GM12878 (cell line): ENCODE results near the gene PHLDA2. TPM values are rescaled to one million over a fixed set of nuclear protein-coding genes. Genes with fewer than 3 reads are reported as not detected.

Experiments used
- ATAC-seq: fragments of 200-7000 bp; cut with Tn5 transposase; 3 replicates; pipeline ENCODE4 v1.9.1; 2020; ENCODE audit warnings: mild to moderate bottlenecking, moderate library complexity
- BruUV-seq: library from RNA; stranded (reverse); fragments of 400-500 nt; replicated peaks from 2 replicates; lab custom pipeline; 2021; lab: Mats Ljungman, UMichigan
- CTCF ChIA-PET: fragments of 300-600 bp; sonication (Branson Sonifier 250); formaldehyde crosslinking; extraction: SDS; loops from one replicate; lab custom pipeline; 2021; ENCODE audit warnings: inconsistent platforms; lab: Yijun Ruan, JAX
- POLR2A ChIA-PET: fragments of 350-600 bp; formaldehyde crosslinking; extraction: SDS; loops from one replicate; lab custom pipeline; 2021; ENCODE audit warnings: inconsistent platforms; lab: Charles Lee
- RAD21 ChIA-PET: fragments of 300-600 bp; sonication (Branson Sonifier 250); formaldehyde crosslinking; loops from one replicate; lab custom pipeline; 2023; ENCODE audit warnings: antibody characterized with exemption; ENCODE audit not compliant: unreplicated experiment; lab: Charles Lee
- SMC1A ChIA-PET: fragments of 300-600 bp; sonication (Branson Sonifier 250); formaldehyde crosslinking; loops from one replicate; lab custom pipeline; 2023; ENCODE audit not compliant: unreplicated experiment, uncharacterized antibody; lab: Charles Lee
- DNase-seq: peaks from one replicate; pipeline ENCODE4 v3.0.0-alpha.2; 2011; ENCODE audit warnings: low read depth, low spot score
- FAIRE-seq: peaks from 3 replicates; lab custom pipeline; 2011; peaks lifted over from hg19 to GRCh38; lab: Jason Lieb, UNC
- H2AFZ ChIP-seq: 2 replicates; pipeline ENCODE4 v1.6.0; 2011; ENCODE audit warnings: low read depth, low read length, control low read depth; ENCODE audit not compliant: control insufficient read depth
- H3K27ac ChIP-seq: 2 replicates; pipeline ENCODE4 v1.5.1; 2011; ENCODE audit warnings: control low read depth; ENCODE audit not compliant: control insufficient read depth, insufficient read depth
- H3K27me3 ChIP-seq, 2 experiments: replicated peaks in 1 of 2; 2 replicates each; pipeline versions ENCODE4 v1.6.0 to v1.6.1; 2011; ENCODE audit warnings: low read length in 1 of 2; ENCODE audit not compliant: control insufficient read depth in 2 of 2, insufficient read depth in 2 of 2
- H3K36me3 ChIP-seq, 2 experiments: 2 replicates each; pipeline ENCODE4 v1.5.1; 2011; ENCODE audit warnings: low read length in 1 of 2; ENCODE audit not compliant: control insufficient read depth in 2 of 2, insufficient read depth in 2 of 2
- H3K4me1 ChIP-seq: 2 replicates; pipeline ENCODE4 v1.6.1; 2011; ENCODE audit warnings: mild to moderate bottlenecking, low read length, moderate library complexity, mixed read lengths; ENCODE audit not compliant: control insufficient read depth, insufficient read depth
- H3K4me2 ChIP-seq: 2 replicates; pipeline ENCODE4 v1.6.0; 2011; ENCODE audit warnings: control low read depth; ENCODE audit not compliant: control insufficient read depth, insufficient read depth
- H3K4me3 ChIP-seq: fragments of 200-600 bp; sonication (generic); 2 replicates; pipeline ENCODE4 v1.5.1; 2016
- H3K79me2 ChIP-seq: 2 replicates; pipeline ENCODE4 v1.6.0; 2011; ENCODE audit warnings: low read length; ENCODE audit not compliant: control insufficient read depth, insufficient read depth
- H3K9ac ChIP-seq: 2 replicates; pipeline ENCODE4 v1.8.0; 2011; ENCODE audit warnings: low read length, control low read depth, mixed read lengths; ENCODE audit not compliant: control insufficient read depth, insufficient read depth
- H3K9me3 ChIP-seq: replicated peaks from 3 replicates; pipeline ENCODE4 v1.5.1; 2011; ENCODE audit warnings: mild to moderate bottlenecking, low read length; ENCODE audit not compliant: control insufficient read depth, insufficient read depth
- H4K20me1 ChIP-seq: 2 replicates; pipeline ENCODE4 v1.6.0; 2011; ENCODE audit not compliant: control insufficient read depth, insufficient read depth
- BHLHE40 ChIP-seq, 2 experiments: fragments of 450-650 bp in 1 of 2; IDR thresholded peaks; 2 replicates each; pipeline ENCODE4 v1.6.1; 2011 to 2017; ENCODE audit warnings: low read depth in 2 of 2, borderline replicate concordance in 1 of 2, improper control_type of control experiment in 1 of 2, low read length in 1 of 2, mild to moderate bottlenecking in 1 of 2
- FOXM1 ChIP-seq: IDR thresholded peaks from 2 replicates; pipeline ENCODE4 v1.6.1; 2012; ENCODE audit warnings: low read depth, mild to moderate bottlenecking, inconsistent platforms, low read length, moderate library complexity
- IKZF1 ChIP-seq: fragments of 450-650 bp; conservative IDR thresholded peaks from 2 replicates; pipeline ENCODE4 v1.6.1; 2017; ENCODE audit warnings: antibody characterized with exemption, mild to moderate bottlenecking
- JUNB ChIP-seq: IDR thresholded peaks from 2 replicates; pipeline ENCODE4 v1.6.1; 2016; ENCODE audit warnings: antibody characterized with exemption, mild to moderate bottlenecking
- JUND ChIP-seq: IDR thresholded peaks from 2 replicates; pipeline ENCODE4 v1.6.1; 2012; ENCODE audit warnings: low read depth, mild to moderate bottlenecking, low read length, improper control_type of control experiment, moderate library complexity
- LARP7 ChIP-seq: fragments of 450-650 bp; IDR thresholded peaks from 2 replicates; pipeline ENCODE4 v1.6.1; 2017; ENCODE audit warnings: mild to moderate bottlenecking
- MXI1 ChIP-seq: fragments of 150-350 bp; IDR thresholded peaks from 2 replicates; pipeline ENCODE4 v1.6.1; 2011; ENCODE audit warnings: low read depth, mild to moderate bottlenecking, inconsistent platforms, low read length, improper control_type of control experiment
- POLR2AphosphoS2 ChIP-seq: IDR thresholded peaks from 2 replicates; pipeline ENCODE4 v1.6.1; 2011; ENCODE audit warnings: low read depth, mild to moderate bottlenecking, low read length, improper control_type of control experiment, moderate library complexity
- RAD21 ChIP-seq: IDR thresholded peaks from 2 replicates; pipeline ENCODE4 v1.6.1; 2011; ENCODE audit warnings: mild to moderate bottlenecking, low read depth, low read length, moderate library complexity; ENCODE audit not compliant: insufficient read depth
- RFX5 ChIP-seq: IDR thresholded peaks from 2 replicates; pipeline ENCODE4 v1.6.1; 2011; ENCODE audit warnings: low read depth, low read length, improper control_type of control experiment
- SMAD1 ChIP-seq: fragments of 450-650 bp; IDR thresholded peaks from 2 replicates; pipeline ENCODE4 v1.6.1; 2018; ENCODE audit warnings: mild to moderate bottlenecking, low read depth; ENCODE audit not compliant: partially characterized antibody
- SMC3 ChIP-seq: IDR thresholded peaks from 2 replicates; pipeline ENCODE4 v1.6.1; 2011; ENCODE audit warnings: low read length, improper control_type of control experiment, borderline replicate concordance
- ZNF24 ChIP-seq: fragments of 450-650 bp; IDR thresholded peaks from 2 replicates; pipeline ENCODE4 v1.6.1; 2017; ENCODE audit warnings: antibody characterized with exemption, mild to moderate bottlenecking
- WGBS: methylation state at CpG from one replicate; pipeline ENCODE4 v1.1.6; 2016; ENCODE audit warnings: low lambda C conversion rate; ENCODE audit not compliant: insufficient replicate concordance, insufficient coverage; ENCODE audit errors: missing lambda C conversion rate; 5-methylcytosine and 5-hydroxymethylcytosine counted together
- in situ Hi-C: fragments of 300-500 bp; cut with MboI; formaldehyde crosslinking; loops from 9 replicates; pipeline ENCODE4 v1.14.3; 2018; ENCODE audit warnings: mixed read lengths
- intact Hi-C: fragments of 100-400 bp; cut with micrococcal nuclease; formaldehyde crosslinking; loops from one replicate; pipeline ENCODE4 v1.14.2; 2022; ENCODE audit not compliant: unreplicated experiment
- polyA plus RNA-seq, 11 experiments: library from polyadenylated mRNA; depleted of rRNA in 4 of 11; unstranded in 6 of 11; stranded (reverse) in 5 of 11; fragments of >200 nt; fragmentation: Nextera tagmentation in 4 of 11; fragmentation: Illumina TruSeq in 1 of 11; extraction: Ambion mirVana in 4 of 11; extraction: Trizol in 1 of 11; gene quantifications; 1 replicate in 1 of 11; 2 replicates in 10 of 11; pipeline versions ENCODE4 v1.2.1 to v1.2.3, GENCODE V29; 2011 to 2016; ENCODE audit warnings: inconsistent platforms in 2 of 11, missing spikeins in 2 of 11, low read depth in 1 of 11
- total RNA-seq, 4 experiments: library from RNA; depleted of rRNA in 3 of 4; stranded (reverse); fragments of >200 nt in 3 of 4; fragmentation: Illumina TruSeq in 1 of 4; extraction: Trizol in 1 of 4; gene quantifications; 2 replicates each; pipeline versions ENCODE4 v1.2.1 to v1.2.3, GENCODE V29; 2013 to 2021
- TF ChIP-seq, protein P1 (sequence below): IDR thresholded peaks from 2 replicates; pipeline ENCODE4 v1.6.1; 2012; ENCODE audit warnings: low read depth, low read length, improper control_type of control experiment
- TF ChIP-seq, protein P2 (sequence below): fragments of 450-650 bp; IDR thresholded peaks from 2 replicates; pipeline ENCODE4 v1.6.1; 2017; ENCODE audit warnings: mild to moderate bottlenecking, moderate library complexity

The PHLDA2 gene
- total and polyA plus RNA-seq, 10 of the 15 experiments (the other 5 are each of a cell fraction or from before 2014, with no cell fraction given) = 0.15 to 0.49 (median 0.16) TPM; not detected in 7

DNA sequence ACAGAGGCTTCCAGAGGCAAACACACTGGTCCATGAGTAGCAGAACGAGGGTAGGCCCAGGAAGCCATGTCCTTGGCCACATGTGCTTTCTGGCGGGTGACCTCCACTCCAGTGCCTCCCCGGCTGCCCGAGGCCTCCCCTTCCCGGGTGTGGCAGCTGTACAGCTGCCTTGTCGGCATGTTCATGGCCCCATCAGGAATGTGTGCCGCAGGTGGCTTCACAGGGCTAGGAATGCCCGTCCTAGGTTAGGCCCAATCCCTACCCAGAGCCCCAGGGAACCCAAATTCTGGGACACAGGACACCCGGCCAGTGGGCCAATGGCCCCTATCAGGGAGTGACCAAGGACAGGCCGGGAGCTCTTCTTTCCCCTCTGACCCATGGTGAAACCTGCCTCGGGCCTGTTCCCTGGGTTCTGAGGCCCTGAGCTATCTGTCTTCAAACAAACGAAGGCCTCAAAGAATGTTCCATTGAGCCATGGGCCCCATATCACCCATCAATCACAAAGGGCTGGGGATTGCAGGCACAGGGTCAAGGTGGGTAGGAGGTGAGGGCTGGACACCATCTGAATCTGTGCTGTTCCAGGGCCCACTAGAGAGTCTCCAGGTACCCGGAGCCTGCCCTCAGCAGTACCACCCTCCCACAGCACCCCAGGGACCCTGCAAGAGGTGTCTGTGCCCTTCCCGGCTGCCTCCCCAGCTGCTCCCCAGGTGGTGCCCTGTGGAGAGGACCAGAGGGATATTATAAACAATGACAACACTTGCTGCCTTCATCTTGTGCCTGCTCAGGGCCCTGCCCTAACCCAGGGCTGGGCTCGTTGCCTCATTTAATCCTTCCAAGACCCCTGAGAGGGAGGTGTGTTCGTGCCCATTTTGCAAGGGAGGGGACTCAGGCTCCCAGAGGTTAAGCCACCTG, 39.6 kb downstream of the PHLDA2 start (continued):
- TF ChIP-seq MXI1 = no peak
- TF ChIP-seq JUNB = no peak
- no peak for TF ChIP-seq LARP7

DNA sequence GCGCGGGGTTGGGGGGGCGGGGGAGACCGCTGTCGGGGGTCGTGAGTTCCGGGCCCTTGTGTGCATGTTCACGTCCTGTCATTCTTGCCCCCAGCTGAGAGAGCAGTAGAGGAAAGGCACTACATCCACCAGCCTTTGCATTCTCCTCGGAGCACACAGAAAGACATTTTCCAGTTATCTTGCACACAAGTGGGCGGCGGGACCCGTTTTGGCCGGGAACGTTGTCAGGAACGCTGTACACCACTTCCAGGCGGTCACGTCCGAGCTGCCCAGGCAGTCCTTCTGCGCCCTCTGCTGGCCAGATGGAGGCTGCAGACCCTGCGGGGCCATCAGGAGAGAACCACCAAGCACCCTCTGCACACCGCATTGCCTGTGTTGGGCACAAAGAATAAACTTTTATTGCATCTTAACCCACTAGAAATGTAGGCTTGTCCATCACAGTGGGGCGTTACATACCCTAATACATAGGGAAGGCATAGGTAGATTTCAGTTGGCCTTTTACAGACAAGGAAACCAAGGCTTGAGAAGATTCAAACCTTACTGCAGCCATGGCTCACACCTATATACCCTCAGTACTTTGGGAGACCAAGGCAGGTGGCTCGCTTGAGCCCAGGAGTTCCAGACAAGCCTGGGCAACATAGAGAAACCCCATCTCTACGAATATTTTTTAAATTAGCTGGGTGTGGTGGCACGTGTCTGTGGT, 40.8 kb downstream of the PHLDA2 start:
- no peaks in the 10 kb centered on the region for H4K20me1 ChIP-seq
- peaks cover 3 to 6% of the 10 kb centered on the region in 2 experiments; a peak in 3 of 4 replicates for H3K27me3 ChIP-seq
- no peak overlapping the region for H3K4me2 ChIP-seq
- ChIA-PET SMC1A (interaction anchor here (0.7 to 6.9 kb wide), 6 partner anchors 101 to 582 kb away, joined by 3 to 108 read pairs (median 3); partner anchors contain the start of gene KCNQ1OT1), CTCF (interaction anchor here (0.6 to 10.2 kb wide), 14 partner anchors 11 to 488 kb away, joined by 3 to 233 read pairs (median 4); partner anchors contain the start of genes PHLDA2 and TSSC4), POLR2A (interaction anchor here (0.7 to 1.2 kb wide), 2 partner anchors 355 to 506 kb away, joined by 3 read pairs; no protein-coding TSS in a partner anchor), RAD21 (interaction anchor here (0.6 to 8.3 kb wide), 4 partner anchors 13 to 354 kb away, joined by 3 to 151 read pairs (median 5); partner anchors contain the start of gene PHLDA2)
- in situ Hi-C loops = loop anchor here (5.0 kb wide), 1 partner anchor 356 kb away; no protein-coding TSS in a partner anchor
- FAIRE-seq (peak; percentile 81), ATAC-seq (peak; percentile 77), DNase-seq (no peak)
- no peak overlapping the region; the same call in 1 of the 2 replicates for H2AFZ ChIP-seq
- no peaks in the 10 kb centered on the region for H3K36me3 ChIP-seq
- H3K9me3 ChIP-seq = no peaks in the 10 kb centered on the region
- no peak overlapping the region for H3K4me3 ChIP-seq
- H3K4me1 ChIP-seq = peaks cover 10% of the 10 kb centered on the region
- no peak overlapping the region for H3K27ac ChIP-seq
- no peak overlapping the region for H3K9ac ChIP-seq
- no TSS peak for BruUV-seq
- intact Hi-C loops = loop anchor here (1.0 to 2.0 kb wide), 3 partner anchors 192 to 460 kb away; no protein-coding TSS in a partner anchor
- 24% methylated on average over 24 of the region's 25 CpGs for WGBS
- H3K79me2 ChIP-seq = no peaks in the 10 kb centered on the region
- TF ChIP-seq RAD21 (peak; percentile 95), RFX5 (0 out of 2 replicates have a peak, but pooled peaks have one; percentile 26), ZNF24 (no peak), SMC3 (peak; percentile 97), POLR2AphosphoS2 (no peak), BHLHE40 (IDR thresholded peaks at IDR 0.05; ENCODE audit: borderline replicate concordance in 1 of 2, low read depth in 2 of 2, low read length in 1 of 2) (no peak), IKZF1 (0 out of 2 replicates have a peak, but pooled peaks have one; percentile 23), SMAD1 (no peak), FOXM1 (no peak), JUND (no peak)
- TF ChIP-seq, protein P1, sequence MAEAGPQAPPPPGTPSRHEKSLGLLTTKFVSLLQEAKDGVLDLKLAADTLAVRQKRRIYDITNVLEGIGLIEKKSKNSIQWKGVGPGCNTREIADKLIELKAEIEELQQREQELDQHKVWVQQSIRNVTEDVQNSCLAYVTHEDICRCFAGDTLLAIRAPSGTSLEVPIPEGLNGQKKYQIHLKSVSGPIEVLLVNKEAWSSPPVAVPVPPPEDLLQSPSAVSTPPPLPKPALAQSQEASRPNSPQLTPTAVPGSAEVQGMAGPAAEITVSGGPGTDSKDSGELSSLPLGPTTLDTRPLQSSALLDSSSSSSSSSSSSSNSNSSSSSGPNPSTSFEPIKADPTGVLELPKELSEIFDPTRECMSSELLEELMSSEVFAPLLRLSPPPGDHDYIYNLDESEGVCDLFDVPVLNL = no peak
- TF ChIP-seq, protein P2, sequence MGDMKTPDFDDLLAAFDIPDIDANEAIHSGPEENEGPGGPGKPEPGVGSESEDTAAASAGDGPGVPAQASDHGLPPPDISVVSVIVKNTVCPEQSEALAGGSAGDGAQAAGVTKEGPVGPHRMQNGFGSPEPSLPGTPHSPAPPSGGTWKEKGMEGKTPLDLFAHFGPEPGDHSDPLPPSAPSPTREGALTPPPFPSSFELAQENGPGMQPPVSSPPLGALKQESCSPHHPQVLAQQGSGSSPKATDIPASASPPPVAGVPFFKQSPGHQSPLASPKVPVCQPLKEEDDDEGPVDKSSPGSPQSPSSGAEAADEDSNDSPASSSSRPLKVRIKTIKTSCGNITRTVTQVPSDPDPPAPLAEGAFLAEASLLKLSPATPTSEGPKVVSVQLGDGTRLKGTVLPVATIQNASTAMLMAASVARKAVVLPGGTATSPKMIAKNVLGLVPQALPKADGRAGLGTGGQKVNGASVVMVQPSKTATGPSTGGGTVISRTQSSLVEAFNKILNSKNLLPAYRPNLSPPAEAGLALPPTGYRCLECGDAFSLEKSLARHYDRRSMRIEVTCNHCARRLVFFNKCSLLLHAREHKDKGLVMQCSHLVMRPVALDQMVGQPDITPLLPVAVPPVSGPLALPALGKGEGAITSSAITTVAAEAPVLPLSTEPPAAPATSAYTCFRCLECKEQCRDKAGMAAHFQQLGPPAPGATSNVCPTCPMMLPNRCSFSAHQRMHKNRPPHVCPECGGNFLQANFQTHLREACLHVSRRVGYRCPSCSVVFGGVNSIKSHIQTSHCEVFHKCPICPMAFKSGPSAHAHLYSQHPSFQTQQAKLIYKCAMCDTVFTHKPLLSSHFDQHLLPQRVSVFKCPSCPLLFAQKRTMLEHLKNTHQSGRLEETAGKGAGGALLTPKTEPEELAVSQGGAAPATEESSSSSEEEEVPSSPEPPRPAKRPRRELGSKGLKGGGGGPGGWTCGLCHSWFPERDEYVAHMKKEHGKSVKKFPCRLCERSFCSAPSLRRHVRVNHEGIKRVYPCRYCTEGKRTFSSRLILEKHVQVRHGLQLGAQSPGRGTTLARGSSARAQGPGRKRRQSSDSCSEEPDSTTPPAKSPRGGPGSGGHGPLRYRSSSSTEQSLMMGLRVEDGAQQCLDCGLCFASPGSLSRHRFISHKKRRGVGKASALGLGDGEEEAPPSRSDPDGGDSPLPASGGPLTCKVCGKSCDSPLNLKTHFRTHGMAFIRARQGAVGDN = no peak
